Measurements from ENCODE around the gene NOCT. TPM values are rescaled to one million over a fixed set of nuclear protein-coding genes. Genes with fewer than 3 reads are reported as not detected.

The NOCT gene
- total and polyA plus RNA-seq, 2 donors (not counting 1 experiment from before 2014, with no cell fraction given): 2.6 to 3.8 TPM

DNA sequence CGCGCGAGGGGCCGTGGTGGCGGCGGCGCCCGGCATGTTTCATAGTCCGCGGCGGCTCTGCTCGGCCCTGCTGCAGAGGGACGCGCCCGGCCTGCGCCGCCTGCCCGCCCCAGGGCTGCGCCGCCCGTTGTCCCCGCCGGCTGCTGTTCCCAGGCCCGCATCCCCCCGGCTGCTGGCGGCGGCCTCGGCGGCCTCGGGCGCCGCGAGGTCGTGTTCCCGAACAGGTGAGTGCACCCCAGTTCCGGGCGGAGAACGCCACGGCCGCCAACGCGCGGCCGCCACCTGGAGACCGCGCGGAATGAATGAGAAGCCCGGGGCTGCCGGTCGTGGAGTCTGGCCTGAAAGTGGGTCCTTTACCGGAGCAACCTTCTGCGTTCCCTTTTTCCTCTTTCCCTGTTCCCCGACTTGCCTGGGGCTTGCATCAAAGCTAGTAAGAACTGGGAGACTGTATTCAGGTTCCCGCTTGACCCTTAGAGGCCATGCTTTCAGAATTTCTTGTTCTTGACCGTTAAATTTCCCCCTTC, 429 bp downstream of the NOCT start:
- Mint-ChIP-seq H3K27me3 (no peaks in the 10 kb centered on the region), H3K4me3 (peak overlapping the region; percentile 92), H3K4me1 (peaks cover 28% of the 10 kb centered on the region), H3K9me3 (ENCODE audit: insufficient read depth) (no peaks in the 10 kb centered on the region), H3K27ac (peak overlapping the region; percentile 98)
- ATAC-seq (ENCODE audit: low read depth) (peak; percentile 21), DNase-seq (no peak)
- peak overlapping the region; percentile 88 to 98 for H3K27ac ChIP-seq (ENCODE audit: low read length in 2 of 2)
- peaks cover 26% of the 10 kb centered on the region for H3K79me2 ChIP-seq (ENCODE audit: control insufficient read depth, insufficient read depth, low read length)
- intact Hi-C loops (cut with micrococcal nuclease): loop anchor here (1.0 to 5.0 kb wide), 8 partner anchors 14 to 1506 kb away; partner anchors contain the start of genes ELMOD2, NAA15 and SETD7
- H3K36me3 ChIP-seq (replicated peaks in 1 of 2; ENCODE audit: control extremely low read depth in 1 of 2, control insufficient read depth in 1 of 2, extremely low read depth in 1 of 2, insufficient read depth in 2 of 2, low read length in 1 of 2): peaks cover 0 to 2% of the 10 kb centered on the region in 2 experiments
- no peaks in the 10 kb centered on the region for H3K9me3 ChIP-seq (ENCODE audit: control extremely low read depth in 1 of 3, control insufficient read depth in 2 of 3, insufficient read depth in 1 of 3, low read length in 2 of 3)
- ChIA-PET POLR2A (interaction anchor here (0.6 to 1.4 kb wide), 5 partner anchors 22 to 545 kb away, joined by 3 to 4 read pairs (median 4); no protein-coding TSS in a partner anchor), CTCF (interaction anchor here (1.3 to 6.7 kb wide), 2 partner anchors 14 to 62 kb away, joined by 6 to 77 read pairs; no protein-coding TSS in a partner anchor)
- H4K20me1 ChIP-seq (ENCODE audit: control insufficient read depth, insufficient read depth, low read length, poor library complexity, severe bottlenecking): no peaks in the 10 kb centered on the region
- peaks cover 14 to 18% of the 10 kb centered on the region in 2 donors for H3K4me1 ChIP-seq (ENCODE audit: control insufficient read depth in 2 of 2, insufficient read depth in 2 of 2, low read length in 2 of 2)
- under 1% methylated on average over 55 of the region's 55 CpGs for WGBS (ENCODE audit: insufficient coverage)
- H3K9ac ChIP-seq (ENCODE audit: low read length): peak overlapping the region; percentile 87
- H3K4me2 ChIP-seq (replicated peaks; ENCODE audit: low read depth, low read length, poor library complexity, severe bottlenecking): peak overlapping the region; percentile 79
- peak overlapping the region; percentile 56 to 86 (median 78) for H3K4me3 ChIP-seq (ENCODE audit: control extremely low read depth in 1 of 5, extremely low read depth in 1 of 5, insufficient read depth in 1 of 5, low read depth in 2 of 5, low read length in 4 of 5)
- H3K27me3 ChIP-seq (replicated peaks in 1 of 4; ENCODE audit: control extremely low read depth in 1 of 4, control insufficient read depth in 3 of 4, insufficient read depth in 4 of 4, low read length in 3 of 4): no peaks in the 10 kb centered on the region
- TF ChIP-seq EZH2 (IDR thresholded peaks at IDR 0.05; ENCODE audit: borderline replicate concordance, insufficient read depth, low read depth, low read length, poor library complexity, severe bottlenecking): no peak
- no peak for TF ChIP-seq CTCF (IDR thresholded peaks at IDR 0.05)
- H2AFZ ChIP-seq (ENCODE audit: insufficient read depth, low read depth, low read length, poor library complexity, severe bottlenecking): peak overlapping the region; percentile 75

DNA sequence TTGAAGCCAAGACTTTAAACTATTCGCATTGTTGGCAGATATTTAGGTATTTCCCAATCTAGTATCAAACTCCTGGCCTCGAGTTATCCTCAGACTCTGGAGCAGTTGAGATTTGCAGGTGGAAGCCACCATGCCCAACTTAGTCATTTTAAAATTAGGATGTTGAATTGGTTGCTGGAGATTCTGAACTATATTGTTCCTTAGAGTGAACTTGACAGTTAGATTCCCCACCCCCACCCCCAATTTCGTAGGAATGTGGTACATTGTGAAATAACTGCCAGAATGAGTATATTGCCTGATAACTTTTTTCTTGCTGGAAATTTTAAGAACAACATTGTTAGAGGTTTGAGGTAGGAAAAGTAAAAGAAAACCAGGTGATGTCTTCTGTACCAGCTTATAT, 2.3 kb downstream of the NOCT start:
- no peak for TF ChIP-seq CTCF (IDR thresholded peaks at IDR 0.05)
- no peak for TF ChIP-seq EZH2 (IDR thresholded peaks at IDR 0.05; ENCODE audit: borderline replicate concordance, insufficient read depth, low read depth, low read length, poor library complexity, severe bottlenecking)
- Histone ChIP-seq H3K27me3 (replicated peaks in 1 of 4; ENCODE audit: control extremely low read depth in 1 of 4, control insufficient read depth in 3 of 4, insufficient read depth in 4 of 4, low read length in 3 of 4) (no peaks in the 10 kb centered on the region), H3K4me1 (ENCODE audit: control insufficient read depth in 2 of 2, insufficient read depth in 2 of 2, low read length in 2 of 2) (peaks cover 14 to 18% of the 10 kb centered on the region in 2 donors), H3K79me2 (ENCODE audit: control insufficient read depth, insufficient read depth, low read length) (peaks cover 37% of the 10 kb centered on the region), H2AFZ (ENCODE audit: insufficient read depth, low read depth, low read length, poor library complexity, severe bottlenecking) (no peak overlapping the region), H4K20me1 (ENCODE audit: control insufficient read depth, insufficient read depth, low read length, poor library complexity, severe bottlenecking) (peaks cover 1% of the 10 kb centered on the region), H3K9ac (ENCODE audit: low read length) (no peak overlapping the region), H3K27ac (ENCODE audit: low read length in 2 of 2) (no peak overlapping the region), H3K9me3 (ENCODE audit: control extremely low read depth in 1 of 3, control insufficient read depth in 2 of 3, insufficient read depth in 1 of 3, low read length in 2 of 3) (no peaks in the 10 kb centered on the region), H3K4me2 (replicated peaks; ENCODE audit: low read depth, low read length, poor library complexity, severe bottlenecking) (no peak overlapping the region), H3K4me3 (ENCODE audit: control extremely low read depth in 1 of 5, extremely low read depth in 1 of 5, insufficient read depth in 1 of 5, low read depth in 2 of 5, low read length in 4 of 5) (no peak overlapping the region), H3K36me3 (replicated peaks in 1 of 2; ENCODE audit: control extremely low read depth in 1 of 2, control insufficient read depth in 1 of 2, extremely low read depth in 1 of 2, insufficient read depth in 2 of 2, low read length in 1 of 2) (peaks cover 0 to 2% of the 10 kb centered on the region in 2 experiments)
- peak overlapping the region; percentile 7 for H3K4me3 Mint-ChIP-seq
- no peak for ATAC-seq (ENCODE audit: low read depth)
- WGBS (ENCODE audit: insufficient coverage): no CpG with 5 or more reads among the region's 3 CpGs
- DNase-seq: no peak
- H3K27me3 Mint-ChIP-seq: no peaks in the 10 kb centered on the region
- H3K27ac Mint-ChIP-seq: no peak overlapping the region
- POLR2A ChIA-PET: interaction anchor here (0.7 kb wide), 1 partner anchor 65 kb away, joined by 3 read pairs; no protein-coding TSS in a partner anchor
- CTCF ChIA-PET: interaction anchor here (6.7 kb wide), 1 partner anchor 12 kb away, joined by 77 read pairs; no protein-coding TSS in a partner anchor
- intact Hi-C loops (cut with micrococcal nuclease): loop anchor here (5.0 kb wide), 2 partner anchors 209 to 1504 kb away; partner anchors contain the start of gene ELMOD2
- H3K4me1 Mint-ChIP-seq: peaks cover 31% of the 10 kb centered on the region
- H3K9me3 Mint-ChIP-seq (ENCODE audit: insufficient read depth): no peaks in the 10 kb centered on the region

All from B cell (primary cell).